Ovary (tissue), 3 donors: ENCODE data around the gene CCDC182.

Experiments
- EP300 ChIP-seq: sonication (generic); formaldehyde crosslinking; IDR thresholded peaks from one replicate; pipeline ENCODE4 v1.6.1; 2017; ENCODE audit warnings: antibody characterized with exemption
- POLR2A ChIP-seq: fragments of 450-650 bp; IDR thresholded peaks from one replicate; pipeline ENCODE4 v1.6.1; 2017; ENCODE audit warnings: antibody characterized with exemption, mild to moderate bottlenecking, moderate library complexity
- TF ChIP-seq, protein P1 (sequence below), 3 donors: fragments of 450-650 bp in 2 of 3; fragments of 200-600 bp in 1 of 3; IDR thresholded peaks; one replicate each; pipeline versions ENCODE4 v1.5.1 to v1.8.0; 2016 to 2022; ENCODE audit warnings: antibody characterized with exemption in 3 of 3, mild to moderate bottlenecking in 1 of 3
- donor health status: DM: no; HTN: no; CAD: no.

- TF ChIP-seq, protein P1, sequence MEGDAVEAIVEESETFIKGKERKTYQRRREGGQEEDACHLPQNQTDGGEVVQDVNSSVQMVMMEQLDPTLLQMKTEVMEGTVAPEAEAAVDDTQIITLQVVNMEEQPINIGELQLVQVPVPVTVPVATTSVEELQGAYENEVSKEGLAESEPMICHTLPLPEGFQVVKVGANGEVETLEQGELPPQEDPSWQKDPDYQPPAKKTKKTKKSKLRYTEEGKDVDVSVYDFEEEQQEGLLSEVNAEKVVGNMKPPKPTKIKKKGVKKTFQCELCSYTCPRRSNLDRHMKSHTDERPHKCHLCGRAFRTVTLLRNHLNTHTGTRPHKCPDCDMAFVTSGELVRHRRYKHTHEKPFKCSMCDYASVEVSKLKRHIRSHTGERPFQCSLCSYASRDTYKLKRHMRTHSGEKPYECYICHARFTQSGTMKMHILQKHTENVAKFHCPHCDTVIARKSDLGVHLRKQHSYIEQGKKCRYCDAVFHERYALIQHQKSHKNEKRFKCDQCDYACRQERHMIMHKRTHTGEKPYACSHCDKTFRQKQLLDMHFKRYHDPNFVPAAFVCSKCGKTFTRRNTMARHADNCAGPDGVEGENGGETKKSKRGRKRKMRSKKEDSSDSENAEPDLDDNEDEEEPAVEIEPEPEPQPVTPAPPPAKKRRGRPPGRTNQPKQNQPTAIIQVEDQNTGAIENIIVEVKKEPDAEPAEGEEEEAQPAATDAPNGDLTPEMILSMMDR (IDR thresholded peaks at IDR 0.05), result no peak
- TF ChIP-seq POLR2A (no peak), EP300 (no peak)
Measured at GRCh38 chr17:57773557-57773956, 28.5 kb upstream of the CCDC182 start.
